Testis (tissue), 3 donors: ENCODE results near the gene ALKBH5. TPM values are rescaled to one million over a fixed set of nuclear protein-coding genes. Genes with fewer than 3 reads are reported as not detected.

Experiments used
- DNase-seq: peaks from one replicate; pipeline ENCODE4 v3.0.0-alpha.2; 2019
- H3K27ac ChIP-seq, 2 donors: fragments of 200-600 bp; sonication (generic); one replicate each; pipeline ENCODE4 v1.5.1; 2019
- H3K27me3 ChIP-seq: fragments of 200-600 bp; sonication (generic); one replicate; pipeline ENCODE4 v1.5.1; 2019
- H3K36me3 ChIP-seq: fragments of 200-600 bp; sonication (generic); one replicate; pipeline ENCODE4 v1.5.1; 2017; ENCODE audit warnings: low read depth; ENCODE audit errors: missing control alignments
- H3K4me1 ChIP-seq: fragments of 200-600 bp; sonication (generic); one replicate; pipeline ENCODE4 v1.5.1; 2019
- H3K4me3 ChIP-seq, 2 donors: fragments of 200-600 bp; sonication (generic); one replicate each; pipeline ENCODE4 v1.5.1; 2017 to 2019
- H3K9me3 ChIP-seq: fragments of 200-600 bp; sonication (generic); one replicate; pipeline ENCODE4 v1.5.1; 2017
- CTCF ChIP-seq, 3 experiments: fragments of 450-650 bp in 2 of 3; fragments of 200-600 bp in 1 of 3; sonication (generic) in 1 of 3; IDR thresholded peaks; one replicate each; pipeline ENCODE4 v1.5.1; 2016 to 2019; ENCODE audit warnings: antibody characterized with exemption in 3 of 3, mild to moderate bottlenecking in 2 of 3, moderate library complexity in 1 of 3
- POLR2A ChIP-seq: fragments of 450-650 bp; IDR thresholded peaks from one replicate; pipeline ENCODE4 v1.6.1; 2017; ENCODE audit warnings: antibody characterized with exemption, mild to moderate bottlenecking, moderate library complexity
- WGBS, 2 donors: methylation state at CpG; one replicate each; pipeline ENCODE4 v1.1.5; 2018; 5-methylcytosine and 5-hydroxymethylcytosine counted together
- intact Hi-C: fragments of 100-400 bp; cut with DNase I; formaldehyde crosslinking; loops from one replicate; pipeline ENCODE4 v1.15.1; 2023; ENCODE audit warnings: low total_unique reads
- polyA plus RNA-seq: library from polyadenylated mRNA; stranded (reverse); fragments of 350-450 nt; fragmentation: Illumina TruSeq; extraction: RNeasy Lipid Tissue Mini Kit (QIAGEN cat#74804); gene quantifications from one replicate; pipeline ENCODE4 v1.2.3, GENCODE V29; 2014; ENCODE audit warnings: low read depth, low replicate concordance; ENCODE audit not compliant: insufficient read depth
- total RNA-seq, 2 donors: library from RNA; depleted of rRNA; stranded (reverse); fragments of >200 nt; gene quantifications; one replicate each; pipeline ENCODE4 v1.2.3, GENCODE V29; 2016

Gene ALKBH5
- total and polyA plus RNA-seq, 3 donors from 2014 or later: 172 to 253 (median 213) TPM

GRCh38 chr17:18252160-18252559, 68.5 kb downstream of the ALKBH5 start:
- no peaks in the 10 kb centered on the region for H3K36me3 ChIP-seq
- 87 to 96% methylated on average over 4 to 5 of the region's 5 CpGs for WGBS, 2 donors
- no peaks in the 10 kb centered on the region for H3K27me3 ChIP-seq
- no peak for TF ChIP-seq CTCF (IDR thresholded peaks at IDR 0.05)
- no peak for TF ChIP-seq POLR2A
- H3K4me1 ChIP-seq: peaks cover 25% of the 10 kb centered on the region
- no peak overlapping the region for H3K4me3 ChIP-seq
- no peaks in the 10 kb centered on the region for H3K9me3 ChIP-seq
- no peak for DNase-seq
- H3K27ac ChIP-seq: no peak overlapping the region
- intact Hi-C loops: no loop called here

- TF ChIP-seq CTCF (IDR thresholded peaks at IDR 0.05): no peak
- no peak for TF ChIP-seq POLR2A
- Histone ChIP-seq H3K4me1 (peaks cover 19% of the 10 kb centered on the region), H3K4me3 (no peak overlapping the region), H3K36me3 (no peaks in the 10 kb centered on the region), H3K9me3 (no peaks in the 10 kb centered on the region), H3K27me3 (no peaks in the 10 kb centered on the region), H3K27ac (no peak overlapping the region)
- 85 to 87% methylated on average over 6 to 16 of the region's 16 CpGs for WGBS, 2 donors
- intact Hi-C loops: no loop called here
- no peak for DNase-seq
These were observed 69.7 kb downstream of the ALKBH5 start for GRCh38 chr17:18253187-18253884.

- H3K4me3 ChIP-seq: no peak overlapping the region
- TF ChIP-seq POLR2A: no peak
- intact Hi-C loops: no loop called here
- H3K9me3 ChIP-seq: no peaks in the 10 kb centered on the region
- peaks cover 19% of the 10 kb centered on the region for H3K4me1 ChIP-seq
- no peak overlapping the region for H3K27ac ChIP-seq
- no peaks in the 10 kb centered on the region for H3K27me3 ChIP-seq
- 94 to 95% methylated on average over 7 to 27 of the region's 27 CpGs for WGBS, 2 donors
- H3K36me3 ChIP-seq: no peaks in the 10 kb centered on the region
- DNase-seq: no peak
These were observed 70.6 kb downstream of the ALKBH5 start for GRCh38 chr17:18253947-18254821.

- H3K27me3 ChIP-seq: no peaks in the 10 kb centered on the region
- no peak for DNase-seq
- no peaks in the 10 kb centered on the region for H3K36me3 ChIP-seq
- no peak for TF ChIP-seq CTCF (IDR thresholded peaks at IDR 0.05)
- no peak for TF ChIP-seq POLR2A
- no peak overlapping the region for H3K27ac ChIP-seq
- WGBS, 2 donors: 95 to 97% methylated on average over 8 of the region's 8 CpGs
- H3K4me3 ChIP-seq: no peak overlapping the region
- H3K4me1 ChIP-seq: peaks cover 22% of the 10 kb centered on the region
- H3K9me3 ChIP-seq: no peaks in the 10 kb centered on the region
- intact Hi-C loops: no loop called here
These were observed 71.4 kb downstream of the ALKBH5 start for GRCh38 chr17:18254888-18255649.

- no peak overlapping the region for H3K4me3 ChIP-seq
- intact Hi-C loops: no loop called here
These were observed 72.7 kb downstream of the ALKBH5 start for GRCh38 chr17:18256351-18256750.

More at GRCh38 chr17:18256351-18256750, 72.7 kb downstream of the ALKBH5 start:
- 68 to 81% methylated on average over 3 to 11 of the region's 11 CpGs for WGBS, 2 donors
- Histone ChIP-seq H3K27ac (no peak overlapping the region), H3K9me3 (no peaks in the 10 kb centered on the region), H3K36me3 (no peaks in the 10 kb centered on the region), H3K4me1 (peaks cover 24% of the 10 kb centered on the region), H3K27me3 (no peaks in the 10 kb centered on the region)
- no peak for TF ChIP-seq CTCF (IDR thresholded peaks at IDR 0.05)
- no peak for TF ChIP-seq POLR2A
- no peak for DNase-seq
